NCI-H1417 (cell line): ENCODE measurements around the gene EPB41.
"Not testable (repeated sequence)": the region's sequence is repeated elsewhere in the genome, so short reads cannot be mapped to it uniquely, and the experiment has no call there.

Experiments used
- DNase-seq, 3 experiments: peaks; one replicate each; lab custom pipeline; 2025; lab: John Stamatoyannopoulos, UW

EPB41 gene

GRCh38 chr1:29133861-29134694 lies 219.7 kb downstream of the EPB41 start:
- DNase-seq: no peak

DNA sequence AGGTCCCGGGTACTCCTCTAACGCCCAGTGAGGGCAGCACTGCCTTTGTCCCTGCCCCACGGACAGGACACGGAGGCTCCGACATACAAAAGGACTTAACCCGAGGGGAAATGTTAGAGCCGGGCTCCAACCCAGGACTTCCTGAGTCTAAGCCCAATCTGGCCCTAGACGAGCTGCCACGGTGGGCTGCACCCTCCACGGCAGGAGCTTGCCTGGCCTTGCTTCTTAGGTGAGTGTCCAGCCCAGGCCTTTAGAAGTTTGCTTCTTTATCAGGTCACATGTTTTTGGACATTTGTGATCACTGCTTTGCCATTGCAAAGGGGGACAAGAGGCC lies 220.3 kb downstream of the EPB41 start:
- DNase-seq: no peak

DNA sequence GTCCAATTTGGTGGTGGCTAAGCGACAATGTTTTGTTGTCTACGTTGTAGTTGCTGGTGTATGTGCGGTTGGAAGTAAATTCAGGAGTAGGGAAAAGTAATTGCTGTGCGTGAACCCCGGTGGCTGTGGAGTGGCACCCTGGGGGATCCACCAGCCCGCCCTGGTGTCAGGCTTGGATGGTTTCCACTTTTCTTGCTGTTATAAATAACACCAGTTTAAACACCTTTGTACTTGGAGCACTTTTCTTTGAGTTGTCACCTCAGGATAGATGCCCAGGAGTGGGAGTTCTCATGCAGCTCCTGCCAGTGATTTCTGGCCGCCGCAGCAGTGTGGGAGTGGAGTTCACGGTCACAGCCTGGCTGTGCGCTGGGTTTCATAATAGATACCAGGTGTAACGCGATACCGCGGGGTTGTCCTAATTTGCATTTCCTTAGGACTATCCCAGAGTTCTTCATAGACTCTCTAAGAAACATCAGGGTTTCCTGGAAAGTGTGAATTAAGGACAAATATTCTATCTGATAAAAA lies 222.1 kb downstream of the EPB41 start:
- no peak for DNase-seq

DNA sequence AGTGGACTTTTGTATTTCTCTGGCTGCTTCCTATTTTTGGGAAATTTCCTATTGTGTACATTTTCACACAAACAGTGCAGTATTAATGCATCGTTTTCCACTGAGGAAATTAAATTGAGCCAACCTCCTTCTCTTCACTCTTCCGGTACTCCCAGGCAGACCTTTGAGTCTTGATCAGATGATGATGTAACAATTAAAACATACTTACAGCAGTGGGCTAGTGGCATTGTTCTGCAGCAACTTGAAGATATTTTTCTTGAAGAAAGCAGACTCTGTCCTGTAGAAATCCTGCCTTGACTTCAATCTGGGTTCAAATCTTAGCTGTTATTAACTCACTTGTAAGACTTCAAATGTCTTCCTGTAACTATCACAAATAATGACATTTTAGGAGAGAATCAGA lies 228.3 kb downstream of the EPB41 start:
- DNase-seq: no peak

DNA sequence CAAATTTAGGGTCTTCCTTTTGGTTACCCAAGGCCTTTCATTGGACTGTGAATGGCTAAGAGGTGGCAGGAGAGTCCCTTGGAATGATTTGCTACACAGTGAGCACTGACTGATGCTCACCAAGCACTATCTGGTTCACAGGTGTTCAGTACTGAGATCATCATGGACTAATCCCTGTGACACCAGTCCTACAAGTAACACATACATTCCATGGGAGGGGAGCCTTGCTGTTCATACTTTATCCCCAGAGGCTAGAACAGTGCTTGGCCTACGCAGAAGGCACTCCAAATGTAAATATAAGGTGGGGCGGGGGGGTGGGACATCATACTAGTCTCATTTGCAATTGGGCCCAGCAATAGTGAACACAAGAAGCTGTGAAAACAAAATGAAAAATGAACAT lies 229.8 kb downstream of the EPB41 start:
- no peak for DNase-seq

GRCh38 chr1:29145739-29146437 lies 231.5 kb downstream of the EPB41 start:
- DNase-seq: no peak

- no peak for DNase-seq
These were observed 234.5 kb downstream of the EPB41 start for GRCh38 chr1:29148656-29149491.

GRCh38 chr1:29150346-29150745 lies 236.0 kb downstream of the EPB41 start:
- not testable (repeated sequence) for DNase-seq

DNA sequence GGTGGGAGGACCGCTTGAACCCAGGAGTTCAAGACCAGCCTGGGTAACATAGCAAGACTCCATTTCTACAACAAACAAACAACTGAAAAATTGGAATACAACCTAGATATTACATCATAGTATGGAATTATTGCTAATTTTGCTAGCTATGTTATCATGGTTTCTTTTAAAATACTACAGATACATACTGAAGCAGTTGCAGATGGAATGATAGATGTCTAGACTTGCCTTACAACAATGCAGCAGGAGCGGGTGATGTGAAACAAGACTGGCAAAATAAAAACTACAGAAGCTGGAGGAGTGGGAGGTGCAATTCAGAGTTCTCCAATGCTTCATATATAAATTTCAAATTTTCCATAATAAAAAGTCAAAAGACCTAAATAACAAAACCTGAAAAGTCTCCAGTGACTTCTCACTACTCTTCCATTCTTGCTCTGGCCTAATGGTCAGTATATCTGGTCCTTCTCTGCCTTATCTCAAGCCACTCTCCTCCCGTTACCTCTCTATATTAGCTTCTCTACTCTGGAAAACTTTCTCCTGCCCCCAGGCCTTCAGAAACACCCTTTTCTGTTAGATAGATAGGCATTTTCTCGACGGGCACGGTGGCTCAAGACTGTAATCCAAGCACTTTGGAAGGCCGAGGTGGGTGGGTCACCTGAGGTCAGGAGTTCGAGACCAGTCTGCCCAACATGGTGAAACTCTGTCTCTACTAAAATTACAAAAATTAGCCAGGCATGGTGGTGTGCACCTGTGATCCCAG lies 237.9 kb downstream of the EPB41 start:
- DNase-seq: no peak

GRCh38 chr1:29156543-29157268 lies 242.3 kb downstream of the EPB41 start:
- DNase-seq: no peak

DNA sequence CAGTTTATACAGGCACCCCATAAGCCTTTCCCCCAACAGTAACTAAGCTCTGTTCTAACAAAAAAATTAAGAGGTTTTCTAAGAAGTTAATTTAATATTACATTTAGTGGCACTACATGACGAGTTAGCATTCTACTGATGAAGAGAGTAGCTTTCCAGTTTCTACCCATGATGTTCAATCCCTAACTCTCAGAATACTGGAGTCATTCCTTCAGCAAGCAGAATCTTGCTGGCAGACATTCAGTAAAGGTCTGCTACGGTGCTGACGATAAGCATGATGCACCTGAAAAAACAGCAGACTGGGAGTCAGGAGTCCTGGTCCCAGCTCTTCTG lies 242.9 kb downstream of the EPB41 start:
- no peak for DNase-seq

DNA sequence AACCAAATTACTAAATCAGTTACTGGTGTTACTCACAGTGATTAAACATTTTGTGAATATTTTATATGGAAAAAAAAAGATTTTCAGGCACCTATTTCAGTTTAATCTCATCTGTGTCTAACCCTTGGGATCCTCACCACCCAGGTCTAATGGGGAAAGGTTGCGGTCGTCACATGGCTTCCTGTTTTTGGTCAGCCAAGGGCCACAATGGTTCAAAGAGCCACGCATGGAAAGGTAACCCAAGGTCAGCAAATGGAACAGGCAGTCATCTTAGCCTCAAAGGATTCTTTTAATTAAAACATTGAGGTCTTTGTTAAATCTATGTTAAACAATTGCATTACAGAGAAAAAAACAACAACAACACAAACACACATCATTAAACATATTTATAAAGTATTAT lies 245.4 kb downstream of the EPB41 start:
- DNase-seq: no peak

DNA sequence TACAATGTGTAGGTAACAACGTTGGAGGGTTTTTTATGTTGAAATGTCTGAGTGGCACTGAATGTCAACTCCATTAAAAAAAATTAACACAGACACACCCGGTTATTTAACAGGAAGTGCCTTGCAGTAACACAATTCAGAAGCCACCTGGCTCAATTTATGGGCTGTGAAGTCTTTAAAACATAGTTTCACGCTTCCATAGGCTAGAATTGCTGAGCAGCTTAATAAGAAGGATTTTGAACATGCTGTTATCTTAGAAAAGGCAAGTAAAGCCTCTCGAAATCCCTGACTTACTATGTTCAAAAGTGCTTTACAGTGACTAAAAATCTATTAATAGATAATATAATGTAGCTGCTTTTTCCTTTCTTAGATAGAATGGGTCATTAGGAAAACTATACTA lies 247.7 kb downstream of the EPB41 start:
- peak in 1 of 3 experiments; percentile 30 for DNase-seq

GRCh38 chr1:29162476-29163138 lies 248.2 kb downstream of the EPB41 start:
- no peak for DNase-seq

DNA sequence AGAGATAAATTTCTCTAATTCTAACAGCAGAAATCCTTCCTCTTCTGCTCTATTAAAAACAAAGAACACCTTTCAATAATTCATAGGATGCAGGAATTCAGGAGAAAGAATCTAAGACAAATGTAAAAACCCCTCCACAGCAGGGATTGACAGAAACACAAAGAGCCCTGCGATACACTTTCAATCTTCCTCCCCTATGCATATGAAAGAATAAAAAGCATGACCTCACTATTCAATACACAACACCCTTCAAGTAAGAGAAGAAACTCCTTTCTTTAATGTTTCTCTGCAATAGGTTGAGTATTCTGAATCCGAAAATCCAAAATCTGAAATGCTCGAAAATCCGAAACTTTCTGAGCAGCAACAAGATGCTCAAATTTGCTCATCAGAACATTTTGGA lies 250.2 kb downstream of the EPB41 start:
- DNase-seq: no peak

GRCh38 chr1:29166291-29166878 lies 252.0 kb downstream of the EPB41 start:
- DNase-seq: no peak

DNA sequence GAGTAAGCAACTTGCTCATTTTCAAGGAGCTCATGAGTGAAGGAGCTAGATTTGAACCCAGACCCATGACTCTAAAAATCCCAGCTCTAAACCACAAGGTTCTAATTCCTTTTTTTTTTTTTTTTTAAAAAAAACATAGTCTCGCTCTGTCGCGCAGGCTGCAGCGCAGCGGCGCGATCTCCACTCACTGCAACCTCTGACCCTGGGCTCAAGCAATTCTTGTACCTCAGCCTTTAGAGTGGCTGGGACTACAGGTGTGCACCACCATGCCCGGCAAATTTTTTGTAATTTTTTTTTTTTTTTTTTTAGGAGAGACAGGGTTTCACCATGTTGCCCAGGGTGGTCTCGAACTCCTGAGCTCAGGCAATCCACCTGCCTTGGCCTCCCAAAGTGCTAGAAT lies 253.5 kb downstream of the EPB41 start:
- no peak for DNase-seq
